Kidney (tissue), 14 donors: ENCODE results near the gene FAM227B. TPM values are rescaled to one million over a fixed set of nuclear protein-coding genes. Genes with fewer than 3 reads are reported as not detected.
"Not testable (repeated sequence)": the region's sequence is repeated elsewhere in the genome, so short reads cannot be mapped to it uniquely, and the experiment has no call there.

ENCODE experiments used
- DNase-seq, 5 donors: peaks; one replicate each; pipeline ENCODE4 v3.0.0-alpha.2; 2013 to 2020
- FAIRE-seq: peaks from 2 replicates; lab custom pipeline; 2012; peaks lifted over from hg19 to GRCh38; lab: Jason Lieb, UNC
- H3K27ac ChIP-seq, 2 donors: one replicate each; pipeline ENCODE4 v1.7.0; 2013; ENCODE audit warnings: low read depth in 2 of 2, low read length in 2 of 2, inconsistent platforms in 1 of 2
- H3K27me3 ChIP-seq: one replicate; pipeline ENCODE4 v1.7.1; 2013; ENCODE audit warnings: low read length, inconsistent platforms; ENCODE audit not compliant: control insufficient read depth, insufficient read depth
- H3K36me3 ChIP-seq, 3 donors: one replicate each; pipeline versions ENCODE4 v1.7.0 to v1.7.1; 2013; ENCODE audit warnings: low read length in 3 of 3, control low read depth in 1 of 3, inconsistent platforms in 1 of 3; ENCODE audit not compliant: insufficient read depth in 3 of 3, control insufficient read depth in 2 of 3
- H3K4me1 ChIP-seq, 3 donors: one replicate each; pipeline versions ENCODE4 v1.7.0 to v1.7.1; 2013; ENCODE audit warnings: low read length in 3 of 3, inconsistent platforms in 1 of 3, low read depth in 1 of 3; ENCODE audit not compliant: control insufficient read depth in 2 of 3, insufficient read depth in 2 of 3
- H3K4me3 ChIP-seq, 3 donors: one replicate each; pipeline versions ENCODE4 v1.7.0 to v1.8.1; 2013; ENCODE audit warnings: low read length in 3 of 3, control low read depth in 1 of 3, inconsistent platforms in 1 of 3
- H3K9ac ChIP-seq, 3 donors: one replicate each; pipeline versions ENCODE4 v1.7.0 to v1.7.1; 2013; ENCODE audit warnings: low read length in 3 of 3, control low read depth in 1 of 3, inconsistent platforms in 1 of 3
- H3K9me3 ChIP-seq, 3 donors: one replicate each; pipeline versions ENCODE4 v1.7.0 to v1.7.1; 2013; ENCODE audit warnings: low read length in 3 of 3, control low read depth in 1 of 3, inconsistent platforms in 1 of 3; ENCODE audit not compliant: control insufficient read depth in 2 of 3, insufficient read depth in 1 of 3
- intact Hi-C: fragments of 100-400 bp; cut with DNase I; formaldehyde crosslinking; loops from one replicate; pipeline ENCODE4 v1.11.1; 2022
- polyA plus RNA-seq: library from polyadenylated mRNA; stranded (reverse); fragments of 350-450 nt; fragmentation: Illumina TruSeq; extraction: RNeasy Lipid Tissue Mini Kit (QIAGEN cat#74804); gene quantifications from one replicate; pipeline ENCODE4 v1.2.3, GENCODE V29; 2014; ENCODE audit warnings: low read depth, low replicate concordance; ENCODE audit not compliant: insufficient read depth
- total RNA-seq: library from RNA; stranded (reverse); fragmentation: NEBNext Ultra II Directional; extraction: Animal tissue kit (Norgen Biotek cat#: 25700); gene quantifications from one replicate; pipeline ENCODE4 v1.2.1, GENCODE V29; 2021
- TF ChIP-seq, protein P1 (sequence below): IDR thresholded peaks from 3 replicates; pipeline ENCODE4 v1.5.1; 2012; ENCODE audit warnings: mild to moderate bottlenecking, moderate library complexity, borderline replicate concordance; ENCODE audit not compliant: insufficient read depth; ENCODE audit errors: extremely low read depth
- donor health status: control.
- donor health status: control.
- donor health status: control.
- donor health status: control.
- donor health status: control.
- donor health status: DM: yes; HTN: yes; CAD: no.
- donor health status: Normal renal cell carcinoma (clear cell type).

FAM227B gene
- total and polyA plus RNA-seq, 2 donors from 2014 or later: 11.7 to 12.2 TPM

DNA sequence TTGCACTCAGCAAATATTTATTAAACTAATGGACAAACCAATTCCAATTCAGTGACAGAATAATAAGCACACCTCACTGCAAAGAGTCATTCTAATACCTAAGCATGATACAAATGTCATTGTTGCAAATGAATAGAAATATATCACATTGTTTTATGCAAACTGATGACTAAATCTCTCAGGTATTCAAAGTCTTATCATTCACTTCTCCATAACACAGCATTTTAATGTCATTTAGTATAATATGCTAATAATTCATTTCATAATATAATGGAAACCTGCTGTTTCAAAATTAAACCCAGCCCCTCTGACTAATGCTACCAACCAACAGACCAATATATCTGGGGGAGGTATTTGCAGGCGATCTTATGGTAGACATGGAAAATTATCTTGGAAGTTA is 125.8 kb downstream of the FAM227B start:
- H3K4me1 ChIP-seq: no peaks in the 10 kb centered on the region
- H3K9ac ChIP-seq: no peak overlapping the region
- no peaks in the 10 kb centered on the region for H3K27me3 ChIP-seq
- no peak overlapping the region for H3K4me3 ChIP-seq
- H3K36me3 ChIP-seq: no peaks in the 10 kb centered on the region
- FAIRE-seq (no peak), DNase-seq (no peak)
- H3K9me3 ChIP-seq: no peaks in the 10 kb centered on the region
- H3K27ac ChIP-seq: no peak overlapping the region
- TF ChIP-seq, protein P1, sequence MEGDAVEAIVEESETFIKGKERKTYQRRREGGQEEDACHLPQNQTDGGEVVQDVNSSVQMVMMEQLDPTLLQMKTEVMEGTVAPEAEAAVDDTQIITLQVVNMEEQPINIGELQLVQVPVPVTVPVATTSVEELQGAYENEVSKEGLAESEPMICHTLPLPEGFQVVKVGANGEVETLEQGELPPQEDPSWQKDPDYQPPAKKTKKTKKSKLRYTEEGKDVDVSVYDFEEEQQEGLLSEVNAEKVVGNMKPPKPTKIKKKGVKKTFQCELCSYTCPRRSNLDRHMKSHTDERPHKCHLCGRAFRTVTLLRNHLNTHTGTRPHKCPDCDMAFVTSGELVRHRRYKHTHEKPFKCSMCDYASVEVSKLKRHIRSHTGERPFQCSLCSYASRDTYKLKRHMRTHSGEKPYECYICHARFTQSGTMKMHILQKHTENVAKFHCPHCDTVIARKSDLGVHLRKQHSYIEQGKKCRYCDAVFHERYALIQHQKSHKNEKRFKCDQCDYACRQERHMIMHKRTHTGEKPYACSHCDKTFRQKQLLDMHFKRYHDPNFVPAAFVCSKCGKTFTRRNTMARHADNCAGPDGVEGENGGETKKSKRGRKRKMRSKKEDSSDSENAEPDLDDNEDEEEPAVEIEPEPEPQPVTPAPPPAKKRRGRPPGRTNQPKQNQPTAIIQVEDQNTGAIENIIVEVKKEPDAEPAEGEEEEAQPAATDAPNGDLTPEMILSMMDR: no peak
- intact Hi-C loops: no loop called here

GRCh38 chr15:49492830-49493229 is 127.8 kb downstream of the FAM227B start:
- Histone ChIP-seq H3K27ac (no peak overlapping the region), H3K4me1 (no peaks in the 10 kb centered on the region), H3K27me3 (no peaks in the 10 kb centered on the region), H3K4me3 (no peak overlapping the region), H3K9ac (no peak overlapping the region), H3K36me3 (no peaks in the 10 kb centered on the region), H3K9me3 (no peaks in the 10 kb centered on the region)
- TF ChIP-seq, protein P1: no peak
- intact Hi-C loops: no loop called here
- DNase-seq (no peak), FAIRE-seq (no peak)

DNA sequence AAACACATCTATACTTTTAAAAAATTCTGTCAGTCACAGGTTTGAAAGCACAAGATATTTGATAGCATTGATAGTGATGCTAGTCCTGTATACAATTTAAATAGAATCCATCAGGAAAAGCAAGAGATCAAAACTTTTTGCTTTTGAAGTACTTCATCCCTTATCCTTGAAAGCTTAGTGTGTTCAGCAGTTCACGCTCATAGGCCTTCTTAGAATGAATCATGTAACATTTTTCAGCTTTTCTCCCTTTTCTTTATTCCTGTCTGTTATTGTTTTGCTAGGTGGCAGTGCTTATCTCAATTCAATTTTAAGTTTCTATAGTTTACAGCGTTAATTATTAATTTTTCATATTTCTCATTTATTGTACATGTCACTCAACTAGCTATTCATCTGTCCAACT is 128.5 kb downstream of the FAM227B start:
- Histone ChIP-seq H3K27me3 (no peaks in the 10 kb centered on the region), H3K27ac (no peak overlapping the region), H3K9ac (no peak overlapping the region), H3K4me3 (no peak overlapping the region), H3K36me3 (no peaks in the 10 kb centered on the region), H3K4me1 (no peaks in the 10 kb centered on the region), H3K9me3 (no peaks in the 10 kb centered on the region)
- intact Hi-C loops: no loop called here
- TF ChIP-seq, protein P1: no peak
- no peak for DNase-seq
- FAIRE-seq: no peak

GRCh38 chr15:49490966-49491365 is 129.7 kb downstream of the FAM227B start:
- intact Hi-C loops: no loop called here
- Histone ChIP-seq H3K27me3 (no peaks in the 10 kb centered on the region), H3K36me3 (no peaks in the 10 kb centered on the region), H3K4me1 (no peaks in the 10 kb centered on the region), H3K9me3 (no peaks in the 10 kb centered on the region), H3K27ac (no peak overlapping the region), H3K9ac (no peak overlapping the region), H3K4me3 (no peak overlapping the region)
- TF ChIP-seq, protein P1: no peak
- FAIRE-seq (no peak), DNase-seq (no peak)

DNA sequence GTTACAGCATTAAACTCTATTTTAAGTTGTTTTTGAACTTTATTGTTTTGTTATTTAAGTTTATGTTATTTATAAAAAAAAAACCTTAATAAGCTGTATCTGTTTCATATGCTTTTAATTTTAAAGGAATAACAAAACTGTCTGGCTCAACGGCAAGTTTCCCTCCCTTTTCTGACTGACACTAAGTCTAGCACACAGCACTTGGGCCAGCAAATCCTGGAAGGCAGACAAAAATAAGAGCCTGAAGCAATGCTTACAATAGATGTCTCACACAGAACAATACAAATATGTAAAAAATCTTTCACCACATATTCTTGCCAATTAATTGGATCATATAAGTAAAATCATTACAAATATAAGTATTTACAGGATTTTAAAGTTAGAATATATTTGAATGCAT is 135.2 kb downstream of the FAM227B start:
- H3K27ac ChIP-seq, DNase-seq, H3K9ac ChIP-seq, H3K4me3 ChIP-seq, FAIRE-seq, H3K4me1 ChIP-seq, intact Hi-C loops, H3K27me3 ChIP-seq, H3K9me3 ChIP-seq, H3K36me3 ChIP-seq: not testable (repeated sequence)

GRCh38 chr15:49478982-49479381 is 141.6 kb downstream of the FAM227B start:
- DNase-seq, H3K27me3 ChIP-seq, H3K4me3 ChIP-seq, intact Hi-C loops, H3K27ac ChIP-seq, FAIRE-seq, H3K36me3 ChIP-seq, H3K4me1 ChIP-seq, H3K9ac ChIP-seq, H3K9me3 ChIP-seq: not testable (repeated sequence)
